Omental fat pad (tissue), 4 donors: ENCODE measurements around the gene KLHL6. TPM values are rescaled to one million over a fixed set of nuclear protein-coding genes. Genes with fewer than 3 reads are reported as not detected.

Source experiments
- ATAC-seq: fragments of 150-250 bp; one replicate; pipeline ENCODE4 v1.9.1; 2016; ENCODE audit warnings: mild to moderate bottlenecking, moderate library complexity; ENCODE audit not compliant: low FRiP score
- DNase-seq: peaks from one replicate; pipeline ENCODE4 v3.0.0-alpha.2; 2019; ENCODE audit warnings: low spot score
- total RNA-seq, 4 donors: library from RNA; depleted of rRNA; stranded (reverse); fragments of >200 nt; gene quantifications; one replicate each; pipeline ENCODE4 v1.1.0, GENCODE V29; 2016
- TF ChIP-seq, protein P1 (sequence below), 3 donors: fragments of 450-650 bp; IDR thresholded peaks; one replicate each; pipeline ENCODE4 v1.5.1; 2016 to 2017; ENCODE audit warnings: antibody characterized with exemption in 3 of 3, mild to moderate bottlenecking in 3 of 3, moderate library complexity in 2 of 3

KLHL6 gene
- total RNA-seq, 4 donors from 2014 or later: 3.0 to 21.5 (median 6.5) TPM

DNA sequence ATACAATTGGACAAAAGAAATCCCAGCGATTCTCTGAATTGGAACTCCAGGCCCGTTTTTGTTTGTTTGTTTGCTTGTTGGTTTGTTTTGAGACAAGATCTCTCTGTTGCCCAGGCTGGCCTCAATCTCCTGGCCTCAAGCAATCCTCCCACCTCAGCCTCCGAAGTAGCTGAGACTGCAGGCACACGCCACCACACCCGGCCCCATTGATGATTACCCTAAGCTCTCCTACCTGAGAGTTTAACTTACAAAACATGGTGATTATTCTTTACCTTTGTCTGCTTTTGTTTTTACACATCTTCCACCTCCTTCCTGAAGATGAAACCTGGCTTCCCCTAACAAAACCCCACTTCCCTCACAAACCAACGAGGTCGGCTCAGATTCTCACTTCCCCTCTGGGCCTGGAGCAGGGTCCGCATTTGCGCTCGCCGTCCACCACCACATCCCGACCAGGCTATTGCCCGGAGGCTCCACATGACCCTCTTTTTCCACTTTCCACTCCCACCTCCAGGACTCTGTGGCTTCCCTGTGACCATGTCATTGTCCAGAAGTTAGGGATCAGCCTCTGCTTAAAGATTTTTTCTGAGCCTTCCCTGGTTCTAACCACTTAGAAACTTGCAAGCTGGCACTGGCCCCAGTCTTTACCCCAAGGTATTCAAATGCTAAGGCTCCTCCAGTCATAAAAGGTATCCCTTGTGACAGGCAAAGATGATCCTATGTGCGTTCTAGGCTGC lies 14.8 kb downstream of the KLHL6 start:
- ATAC-seq: no peak
- no peak for DNase-seq
- TF ChIP-seq, protein P1, sequence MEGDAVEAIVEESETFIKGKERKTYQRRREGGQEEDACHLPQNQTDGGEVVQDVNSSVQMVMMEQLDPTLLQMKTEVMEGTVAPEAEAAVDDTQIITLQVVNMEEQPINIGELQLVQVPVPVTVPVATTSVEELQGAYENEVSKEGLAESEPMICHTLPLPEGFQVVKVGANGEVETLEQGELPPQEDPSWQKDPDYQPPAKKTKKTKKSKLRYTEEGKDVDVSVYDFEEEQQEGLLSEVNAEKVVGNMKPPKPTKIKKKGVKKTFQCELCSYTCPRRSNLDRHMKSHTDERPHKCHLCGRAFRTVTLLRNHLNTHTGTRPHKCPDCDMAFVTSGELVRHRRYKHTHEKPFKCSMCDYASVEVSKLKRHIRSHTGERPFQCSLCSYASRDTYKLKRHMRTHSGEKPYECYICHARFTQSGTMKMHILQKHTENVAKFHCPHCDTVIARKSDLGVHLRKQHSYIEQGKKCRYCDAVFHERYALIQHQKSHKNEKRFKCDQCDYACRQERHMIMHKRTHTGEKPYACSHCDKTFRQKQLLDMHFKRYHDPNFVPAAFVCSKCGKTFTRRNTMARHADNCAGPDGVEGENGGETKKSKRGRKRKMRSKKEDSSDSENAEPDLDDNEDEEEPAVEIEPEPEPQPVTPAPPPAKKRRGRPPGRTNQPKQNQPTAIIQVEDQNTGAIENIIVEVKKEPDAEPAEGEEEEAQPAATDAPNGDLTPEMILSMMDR (IDR thresholded peaks at IDR 0.05): no peak

DNA sequence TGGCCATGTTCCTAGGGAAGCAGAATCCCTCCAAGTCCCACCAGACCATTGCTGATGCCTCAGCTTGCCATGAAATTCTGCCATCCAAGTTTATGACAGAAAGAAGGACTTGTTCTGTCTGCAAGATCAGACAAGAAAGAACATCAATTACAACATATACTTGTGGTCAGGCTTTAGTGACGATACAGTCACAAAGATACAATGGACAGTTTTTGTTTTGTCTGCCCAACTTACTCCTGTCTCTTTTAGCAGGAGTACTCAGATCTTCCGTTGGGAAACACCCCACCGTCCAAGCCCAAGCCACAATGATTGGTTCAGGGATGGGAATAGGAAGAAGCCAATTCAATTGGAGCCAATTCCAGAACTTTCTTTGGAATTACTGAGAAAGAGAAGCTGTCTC lies 15.7 kb downstream of the KLHL6 start:
- ATAC-seq (no peak), DNase-seq (no peak)
- TF ChIP-seq, protein P1 (IDR thresholded peaks at IDR 0.05): no peak

DNA sequence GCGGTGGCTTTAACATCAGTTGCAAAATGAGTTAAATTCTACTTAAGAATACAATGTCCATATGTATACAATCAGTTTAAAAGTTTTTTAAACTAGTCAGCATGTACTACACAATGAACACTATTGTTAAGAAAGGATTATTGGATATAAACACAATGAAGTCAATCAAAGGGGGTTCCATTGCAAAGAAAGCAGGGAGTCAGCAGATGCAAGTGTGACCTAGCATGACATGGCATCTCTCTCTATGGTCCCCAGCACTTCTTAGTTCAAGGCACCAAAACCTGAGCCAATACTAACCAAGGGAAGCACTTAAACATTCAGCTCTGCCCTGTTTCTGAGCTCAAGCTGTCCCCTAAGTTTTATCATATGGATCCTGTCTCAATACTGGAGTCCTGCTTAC lies 17.0 kb downstream of the KLHL6 start:
- DNase-seq (no peak), ATAC-seq (no peak)
- TF ChIP-seq, protein P1 (IDR thresholded peaks at IDR 0.05): no peak

DNA sequence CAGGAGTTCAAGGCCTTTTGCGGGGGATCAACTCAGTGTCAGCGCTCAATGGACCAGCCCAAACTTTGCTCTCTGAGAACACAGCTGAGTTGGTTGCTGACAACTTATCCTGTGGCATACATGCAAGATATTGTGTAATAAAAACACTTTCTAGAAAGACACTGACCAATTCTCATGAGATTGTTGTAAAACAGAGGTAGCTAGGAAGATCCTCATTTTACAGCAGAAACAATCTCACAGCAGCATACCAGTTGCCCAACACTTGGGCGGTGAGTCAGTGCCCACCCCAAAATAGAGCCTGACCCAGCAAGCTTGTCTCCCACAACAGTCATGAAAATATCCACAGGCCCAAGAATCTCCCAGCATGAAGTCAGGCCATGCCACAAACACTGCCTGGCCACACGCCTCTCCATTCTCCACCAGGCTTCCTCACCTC lies 18.2 kb downstream of the KLHL6 start:
- DNase-seq (no peak), ATAC-seq (peak; percentile 66)
- TF ChIP-seq, protein P1 (IDR thresholded peaks at IDR 0.05): no peak

DNA sequence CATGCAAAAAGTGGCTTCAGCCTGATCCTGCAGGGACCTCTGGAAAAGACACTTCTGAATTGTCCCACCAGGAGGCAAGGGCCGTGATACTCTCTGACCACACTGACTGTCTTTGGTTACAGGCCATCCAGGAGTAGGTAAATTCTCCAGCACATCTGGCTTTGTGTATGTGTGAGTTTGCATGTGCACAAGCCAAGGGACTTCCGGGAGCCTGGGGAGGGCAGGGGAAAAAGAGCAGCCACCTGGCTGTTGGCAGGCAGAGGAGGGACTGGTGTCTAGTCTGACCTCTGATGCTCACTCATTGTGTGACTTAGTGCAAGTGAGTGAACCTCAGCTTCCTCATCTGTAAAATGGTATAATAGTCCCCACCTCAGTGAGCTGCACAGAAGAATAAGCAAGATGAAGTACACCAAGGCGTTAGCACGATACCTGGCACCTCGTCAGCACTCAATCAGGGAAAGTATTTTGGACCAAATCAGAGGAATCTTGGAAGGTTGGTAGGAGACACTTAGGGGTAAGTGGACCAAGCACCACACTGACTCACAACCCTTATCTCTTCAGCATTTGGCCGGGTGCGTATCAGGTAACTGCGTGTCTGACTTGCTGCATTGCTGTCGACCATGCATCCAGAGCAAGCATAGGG lies 19.1 kb downstream of the KLHL6 start:
- TF ChIP-seq, protein P1 (IDR thresholded peaks at IDR 0.05): no peak
- ATAC-seq: no peak
- no peak for DNase-seq

DNA sequence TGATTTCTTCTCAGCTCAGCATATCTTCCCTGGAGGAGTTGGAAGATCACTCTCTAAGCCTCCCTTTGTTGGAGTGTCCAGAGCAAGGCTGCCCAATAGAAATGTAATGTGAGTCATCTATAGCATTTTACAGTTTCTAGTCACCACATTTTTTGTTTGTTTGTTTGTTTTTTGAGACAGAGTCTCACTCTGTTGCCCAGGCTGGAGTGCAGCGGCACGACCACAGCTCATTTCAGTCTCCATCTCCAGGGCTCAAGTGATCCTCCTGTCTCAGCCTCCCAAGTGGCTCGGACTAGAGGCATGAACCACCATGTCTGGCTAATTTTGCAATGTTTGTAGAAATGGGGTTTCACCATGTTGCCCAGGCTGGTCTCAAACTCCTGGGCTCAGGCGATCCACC lies 21.3 kb downstream of the KLHL6 start:
- TF ChIP-seq, protein P1 (IDR thresholded peaks at IDR 0.05): no peak
- no peak for DNase-seq
- no peak for ATAC-seq
